Stomach (tissue), 9 donors: ENCODE measurements around the gene CTF1. TPM values are rescaled to one million over a fixed set of nuclear protein-coding genes. Genes with fewer than 3 reads are reported as not detected.

Source experiments
- DNase-seq, 2 donors: peaks; one replicate each; pipeline versions ENCODE4 v3.0.0 to v3.0.0-alpha.2; 2013 to 2019
- H3K27ac ChIP-seq, 5 donors: fragments of 200-600 bp in 4 of 5; sonication (generic) in 4 of 5; one replicate each; pipeline ENCODE4 v1.5.1; 2013 to 2019; ENCODE audit warnings: mild to moderate bottlenecking in 1 of 5, moderate library complexity in 1 of 5
- H3K27me3 ChIP-seq, 3 donors: fragments of 200-600 bp; sonication (generic); one replicate each; pipeline ENCODE4 v1.5.1; 2017 to 2019; ENCODE audit warnings: mixed run types in 1 of 3
- H3K36me3 ChIP-seq, 4 donors: fragments of 200-600 bp; sonication (generic); 1 replicate in 3 of 4; 2 replicates in 1 of 4; pipeline ENCODE4 v1.5.1; 2016 to 2019
- H3K4me1 ChIP-seq, 4 donors: fragments of 200-600 bp; sonication (generic); one replicate each; pipeline ENCODE4 v1.5.1; 2016 to 2019
- H3K4me3 ChIP-seq, 4 donors: fragments of 200-600 bp; sonication (generic) in 3 of 4; one replicate each; pipeline ENCODE4 v1.5.1; 2016 to 2019; ENCODE audit warnings: mild to moderate bottlenecking in 1 of 4
- H3K9me3 ChIP-seq, 4 donors: fragments of 200-600 bp; sonication (generic); one replicate each; pipeline ENCODE4 v1.5.1; 2016 to 2019
- EP300 ChIP-seq: sonication (generic); formaldehyde crosslinking; IDR thresholded peaks from one replicate; pipeline ENCODE4 v1.6.1; 2017; ENCODE audit warnings: antibody characterized with exemption
- POLR2A ChIP-seq, 4 donors: fragments of 450-650 bp; IDR thresholded peaks; one replicate each; pipeline ENCODE4 v1.6.1; 2016; ENCODE audit warnings: antibody characterized with exemption in 4 of 4, control low read depth in 2 of 4, mild to moderate bottlenecking in 1 of 4, moderate library complexity in 1 of 4
- POLR2AphosphoS5 ChIP-seq, 3 donors: sonication (generic); formaldehyde crosslinking; IDR thresholded peaks; one replicate each; pipeline ENCODE4 v1.6.1; 2016; ENCODE audit warnings: antibody characterized with exemption in 3 of 3
- WGBS, 5 donors: extraction: QIAGEN DNeasy Blood & Tissue Kit in 3 of 5; methylation state at CpG; one replicate each; pipeline versions ENCODE4 v1.1.5 to v1.1.7; 2013 to 2018; 5-methylcytosine and 5-hydroxymethylcytosine counted together
- intact Hi-C: fragments of 100-400 bp; cut with DNase I; formaldehyde crosslinking; loops from one replicate; pipeline ENCODE4 v1.15.1; 2023; ENCODE audit warnings: low total_unique reads
- polyA plus RNA-seq, 3 donors: library from polyadenylated mRNA; stranded (reverse); fragments of 200-250 nt; gene quantifications; one replicate each; pipeline ENCODE4 v1.2.3, GENCODE V29; 2013
- total RNA-seq, 5 donors: library from RNA; depleted of rRNA; stranded (reverse); fragments of >200 nt; gene quantifications; one replicate each; pipeline versions ENCODE4 v1.1.0 to v1.2.3, GENCODE V29; 2014 to 2016
- TF ChIP-seq, protein P1 (sequence below), 7 experiments: fragments of 450-650 bp in 4 of 7; fragments of 200-600 bp in 3 of 7; sonication (generic) in 3 of 7; IDR thresholded peaks; one replicate each; pipeline ENCODE4 v1.5.1; 2016 to 2019; ENCODE audit warnings: antibody characterized with exemption in 7 of 7, control low read depth in 2 of 7, mild to moderate bottlenecking in 1 of 7
- donor health status: healthy with polysubstance abuse.
- donor health status: Bipolar disorder and iron deficiency.
- donor health status: healthy.

CTF1 gene
- total and polyA plus RNA-seq, 8 donors = 0.29 to 4.5 (median 2.2) TPM; not detected in 2

- Histone ChIP-seq H3K27me3 (no peaks in the 10 kb centered on the region), H3K27ac (peak overlapping the region in 1 of 5 donors; percentile 92), H3K4me3 (no peak overlapping the region), H3K36me3 (peaks cover 0 to 52% (median 48%) of the 10 kb centered on the region in 4 donors), H3K4me1 (peaks cover 24 to 50% (median 45%) of the 10 kb centered on the region in 4 donors), H3K9me3 (no peaks in the 10 kb centered on the region)
- TF ChIP-seq POLR2A (IDR thresholded peaks at IDR 0.05) (no peak), POLR2AphosphoS5 (IDR thresholded peaks at IDR 0.05) (no peak), EP300 (no peak)
- TF ChIP-seq, protein P1, sequence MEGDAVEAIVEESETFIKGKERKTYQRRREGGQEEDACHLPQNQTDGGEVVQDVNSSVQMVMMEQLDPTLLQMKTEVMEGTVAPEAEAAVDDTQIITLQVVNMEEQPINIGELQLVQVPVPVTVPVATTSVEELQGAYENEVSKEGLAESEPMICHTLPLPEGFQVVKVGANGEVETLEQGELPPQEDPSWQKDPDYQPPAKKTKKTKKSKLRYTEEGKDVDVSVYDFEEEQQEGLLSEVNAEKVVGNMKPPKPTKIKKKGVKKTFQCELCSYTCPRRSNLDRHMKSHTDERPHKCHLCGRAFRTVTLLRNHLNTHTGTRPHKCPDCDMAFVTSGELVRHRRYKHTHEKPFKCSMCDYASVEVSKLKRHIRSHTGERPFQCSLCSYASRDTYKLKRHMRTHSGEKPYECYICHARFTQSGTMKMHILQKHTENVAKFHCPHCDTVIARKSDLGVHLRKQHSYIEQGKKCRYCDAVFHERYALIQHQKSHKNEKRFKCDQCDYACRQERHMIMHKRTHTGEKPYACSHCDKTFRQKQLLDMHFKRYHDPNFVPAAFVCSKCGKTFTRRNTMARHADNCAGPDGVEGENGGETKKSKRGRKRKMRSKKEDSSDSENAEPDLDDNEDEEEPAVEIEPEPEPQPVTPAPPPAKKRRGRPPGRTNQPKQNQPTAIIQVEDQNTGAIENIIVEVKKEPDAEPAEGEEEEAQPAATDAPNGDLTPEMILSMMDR (IDR thresholded peaks at IDR 0.05) = no peak
- WGBS, 5 donors = 83 to 87% (median 85%) methylated on average over 26 to 38 of the region's 38 CpGs
- intact Hi-C loops = no loop called here
- peak in 1 of 2 donors; percentile 50 for DNase-seq
Measured at GRCh38 chr16:30946671-30947540, 50.5 kb downstream of the CTF1 start.

GRCh38 chr16:30947541-30947858 is 51.1 kb downstream of the CTF1 start:
- 38 to 76% (median 71%) methylated on average over 1 to 3 of the region's 3 CpGs for whole genome bisulfite sequencing, 5 donors
- H3K4me1 ChIP-seq = peaks cover 25 to 50% (median 43%) of the 10 kb centered on the region in 4 donors
- no peaks in the 10 kb centered on the region for H3K27me3 ChIP-seq
- peak overlapping the region in 1 of 4 donors; percentile 88 for H3K4me3 ChIP-seq
- TF ChIP-seq EP300 = no peak
- TF ChIP-seq POLR2AphosphoS5 (IDR thresholded peaks at IDR 0.05) = no peak
- no peak for TF ChIP-seq POLR2A (IDR thresholded peaks at IDR 0.05)
- TF ChIP-seq, protein P1 (IDR thresholded peaks at IDR 0.05) = no peak
- intact Hi-C loops = no loop called here
- H3K27ac ChIP-seq = peak overlapping the region; percentile 16 to 96 (median 92)
- peaks cover 0 to 47% (median 45%) of the 10 kb centered on the region in 4 donors for H3K36me3 ChIP-seq
- no peak for DNase-seq
- no peaks in the 10 kb centered on the region for H3K9me3 ChIP-seq

DNA sequence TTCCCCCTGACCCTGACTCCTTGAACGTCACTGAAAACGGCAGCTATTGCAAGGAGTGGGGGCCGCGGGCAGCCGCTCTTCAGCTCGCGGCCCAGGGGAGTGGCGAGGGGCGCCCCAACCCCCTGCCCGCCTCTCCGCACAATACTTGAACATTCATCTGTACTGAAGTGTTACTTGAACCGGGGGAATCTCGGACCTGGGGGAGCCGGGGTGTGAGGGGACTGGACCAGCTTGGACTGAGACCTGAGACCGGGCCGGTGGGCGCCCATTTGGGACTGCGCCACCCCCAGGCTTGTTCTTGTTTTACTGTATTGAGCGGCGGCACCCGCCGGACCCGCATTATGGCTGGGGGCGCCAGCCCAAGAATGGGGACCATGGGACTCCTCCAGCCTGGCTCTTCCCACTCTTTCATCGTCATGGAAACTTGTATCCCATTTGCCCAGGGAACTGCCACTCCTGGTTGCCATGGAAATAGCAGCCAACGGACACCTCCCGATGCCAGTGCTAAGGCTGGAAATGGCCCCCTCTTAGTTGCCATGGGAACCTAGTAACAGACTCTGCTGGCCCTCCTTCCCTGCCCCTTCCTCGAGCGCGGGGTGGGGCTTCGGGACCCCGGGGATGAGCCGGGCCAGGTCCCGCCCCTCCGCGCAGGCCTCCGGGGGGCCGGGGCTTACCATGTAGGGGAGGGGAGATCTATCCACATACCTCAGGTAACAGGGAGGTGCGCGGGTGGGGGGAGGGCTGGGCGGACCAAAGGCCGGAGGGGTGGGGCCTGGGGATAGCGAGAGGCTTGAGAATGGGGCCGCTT is 51.6 kb downstream of the CTF1 start:
- Histone ChIP-seq H3K27ac (peak overlapping the region; percentile 89 to 96 (median 92)), H3K36me3 (peaks cover 0 to 41% (median 39%) of the 10 kb centered on the region in 4 donors), H3K27me3 (no peaks in the 10 kb centered on the region), H3K4me3 (peak overlapping the region; percentile 69 to 88 (median 83)), H3K4me1 (peaks cover 28 to 50% (median 47%) of the 10 kb centered on the region in 4 donors), H3K9me3 (no peaks in the 10 kb centered on the region)
- 28 to 55% (median 35%) methylated on average over 26 to 44 of the region's 44 CpGs for WGBS, 5 donors
- intact Hi-C loops = no loop called here
- no peak for TF ChIP-seq EP300
- TF ChIP-seq, protein P1 (IDR thresholded peaks at IDR 0.05) = no peak
- no peak for TF ChIP-seq POLR2A (IDR thresholded peaks at IDR 0.05)
- no peak for TF ChIP-seq POLR2AphosphoS5 (IDR thresholded peaks at IDR 0.05)
- DNase-seq = peak; percentile 80 to 98
